Measurements from ENCODE around the gene PALLD. TPM values are rescaled to one million over a fixed set of nuclear protein-coding genes. Genes with fewer than 3 reads are reported as not detected.

PALLD gene
- total and polyA plus RNA-seq, 2 donors (not counting 3 experiments of a cell fraction or from before 2014, with no cell fraction given) = 13.4 to 48.2 TPM

- no peak for FAIRE-seq
- DNase-seq (ENCODE audit: low read depth, low spot score) = no peak
- no peak overlapping the region for H3K4me3 ChIP-seq (replicated peaks in 1 of 3; ENCODE audit: insufficient read depth in 1 of 3, low read depth in 1 of 3, low read length in 3 of 3)
- H3K4me2 ChIP-seq (ENCODE audit: insufficient read depth, low read length) = no peak overlapping the region
- no peaks in the 10 kb centered on the region for H3K27me3 ChIP-seq (ENCODE audit: control insufficient read depth in 2 of 2, insufficient read depth in 2 of 2, low read length in 2 of 2)
- H3K79me2 ChIP-seq (ENCODE audit: control insufficient read depth, insufficient read depth, low read length) = no peaks in the 10 kb centered on the region
- CTCF ChIA-PET = no interaction called here
- H3K36me3 ChIP-seq (ENCODE audit: control insufficient read depth in 2 of 2, extremely low read depth in 1 of 2, insufficient read depth in 2 of 2, low read length in 2 of 2) = no peaks in the 10 kb centered on the region
- no peak overlapping the region for H3K27ac ChIP-seq (ENCODE audit: insufficient read depth, low read depth, low read length)
- BruUV-seq (replicated peaks) = no TSS peak
- no peak overlapping the region for H3K9ac ChIP-seq (replicated peaks; ENCODE audit: extremely low read depth, insufficient read depth, low read length)
- no peaks in the 10 kb centered on the region for H3K9me1 ChIP-seq (replicated peaks; ENCODE audit: control insufficient read depth, extremely low read depth, insufficient read depth, low read length)
- H4K20me1 ChIP-seq (replicated peaks; ENCODE audit: control insufficient read depth, extremely low read depth, insufficient read depth, low read length) = no peaks in the 10 kb centered on the region
- H2AFZ ChIP-seq (ENCODE audit: low read depth, low read length) = no peak overlapping the region
- TF ChIP-seq FOS (IDR thresholded peaks at IDR 0.05; ENCODE audit: borderline replicate concordance, insufficient read depth, low read length) = no peak
- TF ChIP-seq GATA2 (IDR thresholded peaks at IDR 0.05; ENCODE audit: insufficient read depth, insufficient read length, low read depth, low read length) = no peak
- TF ChIP-seq EZH2 (IDR thresholded peaks at IDR 0.05; ENCODE audit: borderline replicate concordance, low read depth, low read length, severe bottlenecking) = no peak
- TF ChIP-seq CTCF (IDR thresholded peaks at IDR 0.05; ENCODE audit: extremely low read depth in 1 of 2, insufficient read depth in 1 of 2, low read depth in 1 of 2, low read length in 2 of 2) = no peak
- no peak for TF ChIP-seq POLR2AphosphoS5 (IDR thresholded peaks at IDR 0.05; ENCODE audit: insufficient read depth, low read depth, low read length)
- TF ChIP-seq MAX (IDR thresholded peaks at IDR 0.05; ENCODE audit: insufficient read depth, insufficient read length) = no peak
- TF ChIP-seq MYC (IDR thresholded peaks at IDR 0.05; ENCODE audit: low read depth, low read length) = no peak
- TF ChIP-seq JUN (IDR thresholded peaks at IDR 0.05; ENCODE audit: borderline replicate concordance, insufficient read depth, insufficient read length, low read depth) = no peak
- no peak for TF ChIP-seq POLR2A (IDR thresholded peaks at IDR 0.05; ENCODE audit: low read depth, low read length)
- dilution Hi-C loops (cut with MboI; ENCODE audit: extremely low pct_ligation_motif_present, low sequenced_read_pairs) = no loop called here
- intact Hi-C loops (cut with micrococcal nuclease) = no loop called here
- H3K4me1 ChIP-seq (ENCODE audit: control insufficient read depth, extremely low read depth, insufficient read depth, low read length) = peaks cover 22% of the 10 kb centered on the region
- POLR2A ChIA-PET = no interaction called here
- no peaks in the 10 kb centered on the region for H3K9me3 ChIP-seq (replicated peaks; ENCODE audit: control insufficient read depth, insufficient read depth, low read length)
These were observed 52.3 kb downstream of the PALLD start for GRCh38 chr4:168549143-168549542.

Measured in endothelial cell of umbilical vein (primary cell).